Peyer's patch (tissue), 4 donors: ENCODE data around the gene ZEB1.
"Not testable (repeated sequence)": the region's sequence is repeated elsewhere in the genome, so short reads cannot be mapped to it uniquely, and the experiment has no call there.

Experiments
- POLR2A ChIP-seq, 2 donors: fragments of 450-650 bp; IDR thresholded peaks; one replicate each; pipeline ENCODE4 v1.5.1; 2017; ENCODE audit warnings: antibody characterized with exemption in 2 of 2, mild to moderate bottlenecking in 2 of 2, moderate library complexity in 2 of 2
- TF ChIP-seq, protein P1 (sequence below), 6 experiments: fragments of 450-650 bp in 4 of 6; fragments of 200-600 bp in 2 of 6; sonication (generic) in 1 of 6; IDR thresholded peaks; one replicate each; pipeline ENCODE4 v1.5.1; 2017 to 2019; ENCODE audit warnings: antibody characterized with exemption in 6 of 6, mild to moderate bottlenecking in 3 of 6, moderate library complexity in 1 of 6

DNA sequence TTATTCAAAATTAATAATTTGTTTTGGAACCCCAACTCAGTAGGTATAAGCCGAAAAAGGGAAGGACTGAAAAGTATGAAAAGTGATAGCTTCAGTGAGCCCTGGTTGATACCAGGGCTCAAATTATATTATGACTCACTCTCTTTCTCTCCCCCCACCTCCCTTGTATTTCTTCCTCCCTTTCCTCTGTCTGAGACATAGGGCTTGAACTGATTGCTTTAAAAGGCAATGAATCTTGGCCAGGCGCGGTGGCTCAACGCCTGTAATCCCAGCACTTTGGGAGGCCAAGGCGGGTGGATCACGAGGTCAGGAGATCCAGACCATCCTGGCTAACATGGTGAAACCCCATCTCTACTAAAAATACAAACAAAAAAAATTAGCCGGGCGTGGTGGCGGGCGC lies 108.3 kb downstream of the ZEB1 start:
- TF ChIP-seq, protein P1, sequence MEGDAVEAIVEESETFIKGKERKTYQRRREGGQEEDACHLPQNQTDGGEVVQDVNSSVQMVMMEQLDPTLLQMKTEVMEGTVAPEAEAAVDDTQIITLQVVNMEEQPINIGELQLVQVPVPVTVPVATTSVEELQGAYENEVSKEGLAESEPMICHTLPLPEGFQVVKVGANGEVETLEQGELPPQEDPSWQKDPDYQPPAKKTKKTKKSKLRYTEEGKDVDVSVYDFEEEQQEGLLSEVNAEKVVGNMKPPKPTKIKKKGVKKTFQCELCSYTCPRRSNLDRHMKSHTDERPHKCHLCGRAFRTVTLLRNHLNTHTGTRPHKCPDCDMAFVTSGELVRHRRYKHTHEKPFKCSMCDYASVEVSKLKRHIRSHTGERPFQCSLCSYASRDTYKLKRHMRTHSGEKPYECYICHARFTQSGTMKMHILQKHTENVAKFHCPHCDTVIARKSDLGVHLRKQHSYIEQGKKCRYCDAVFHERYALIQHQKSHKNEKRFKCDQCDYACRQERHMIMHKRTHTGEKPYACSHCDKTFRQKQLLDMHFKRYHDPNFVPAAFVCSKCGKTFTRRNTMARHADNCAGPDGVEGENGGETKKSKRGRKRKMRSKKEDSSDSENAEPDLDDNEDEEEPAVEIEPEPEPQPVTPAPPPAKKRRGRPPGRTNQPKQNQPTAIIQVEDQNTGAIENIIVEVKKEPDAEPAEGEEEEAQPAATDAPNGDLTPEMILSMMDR (IDR thresholded peaks at IDR 0.05): not testable (repeated sequence)
- not testable (repeated sequence) for TF ChIP-seq POLR2A (IDR thresholded peaks at IDR 0.05)
